NCI-H2107 (cell line): ENCODE results near the gene RNF144A.

Experiments used
- DNase-seq: peaks from one replicate; lab custom pipeline; 2025; lab: John Stamatoyannopoulos, UW

Gene RNF144A

DNA sequence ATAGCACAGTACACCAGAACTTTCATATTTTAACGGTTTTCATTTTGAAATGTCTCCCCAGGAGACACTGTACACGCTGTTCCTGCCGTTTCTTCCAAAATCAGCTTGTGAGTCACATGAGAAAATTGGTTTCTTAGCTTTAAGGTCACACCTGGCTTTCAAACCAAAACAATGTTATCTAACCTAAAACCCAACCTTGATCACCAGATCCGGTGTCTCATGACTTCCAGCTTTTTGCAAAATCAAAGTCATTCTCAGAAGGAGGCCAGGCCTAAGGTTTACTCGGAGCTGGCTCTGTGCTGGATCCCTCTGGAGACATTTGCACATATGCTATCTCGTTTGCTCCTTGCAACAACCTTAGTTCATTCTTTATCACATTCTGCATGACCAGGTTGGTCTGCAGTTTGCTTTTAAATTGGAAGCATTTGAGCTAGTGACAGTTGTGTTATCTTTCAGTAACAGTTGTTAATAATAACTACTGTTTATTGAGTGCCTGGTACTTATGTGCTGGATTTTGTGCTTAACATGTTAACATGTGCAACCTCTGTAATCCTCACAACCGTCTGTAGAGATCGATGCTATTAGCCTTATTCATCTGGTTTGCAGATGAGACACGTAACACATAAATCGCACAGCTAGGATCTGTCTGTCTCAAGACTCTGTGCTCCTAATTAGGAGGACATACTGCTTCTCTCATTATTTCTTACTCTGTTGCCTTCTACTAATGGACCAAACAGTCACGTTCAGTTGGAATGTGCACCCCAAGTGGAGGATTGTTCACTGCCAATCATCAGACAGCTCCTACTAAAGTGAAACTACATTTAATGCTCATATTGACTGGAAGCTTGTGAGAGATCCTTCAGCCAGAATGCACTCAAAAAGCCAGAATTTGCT lies 105.5 kb downstream of the RNF144A start:
- DNase-seq = no peak

DNA sequence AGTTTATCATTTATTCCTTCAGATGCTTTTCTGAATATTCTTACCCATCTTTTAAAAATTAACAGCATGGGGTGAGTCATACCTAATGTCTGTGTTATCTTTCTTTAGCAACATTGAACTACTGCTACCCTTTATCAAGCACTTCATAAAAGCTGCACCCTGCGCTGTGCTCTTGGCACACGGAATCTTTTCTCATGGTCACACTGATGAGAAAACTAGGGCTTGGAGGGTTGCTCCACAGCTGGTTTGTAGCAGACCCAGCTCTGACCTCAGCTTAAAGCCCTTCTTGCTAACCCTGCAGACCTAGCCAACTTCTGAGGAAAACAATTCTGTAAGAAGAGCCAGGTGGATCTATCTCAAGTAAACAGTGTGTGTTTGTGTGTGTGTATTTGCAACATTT lies 106.3 kb downstream of the RNF144A start:
- DNase-seq = no peak

DNA sequence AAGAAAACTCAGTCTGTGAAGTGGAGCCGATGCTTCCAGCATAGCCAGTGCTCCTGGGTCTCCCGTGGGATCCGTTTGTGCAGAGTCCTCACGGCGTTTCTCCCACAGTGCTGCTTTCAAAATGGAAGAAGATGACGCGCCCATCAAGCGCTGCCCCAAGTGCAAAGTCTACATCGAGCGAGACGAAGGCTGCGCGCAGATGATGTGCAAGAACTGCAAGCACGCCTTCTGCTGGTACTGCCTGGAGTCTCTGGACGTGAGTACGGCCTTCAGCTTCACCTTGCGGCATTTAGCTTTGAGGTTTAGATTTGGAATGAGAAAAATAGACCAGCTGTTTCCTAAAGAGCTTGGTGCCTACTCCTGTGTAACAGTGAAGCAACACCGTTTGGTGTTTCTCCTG lies 107.0 kb downstream of the RNF144A start:
- DNase-seq = no peak

DNA sequence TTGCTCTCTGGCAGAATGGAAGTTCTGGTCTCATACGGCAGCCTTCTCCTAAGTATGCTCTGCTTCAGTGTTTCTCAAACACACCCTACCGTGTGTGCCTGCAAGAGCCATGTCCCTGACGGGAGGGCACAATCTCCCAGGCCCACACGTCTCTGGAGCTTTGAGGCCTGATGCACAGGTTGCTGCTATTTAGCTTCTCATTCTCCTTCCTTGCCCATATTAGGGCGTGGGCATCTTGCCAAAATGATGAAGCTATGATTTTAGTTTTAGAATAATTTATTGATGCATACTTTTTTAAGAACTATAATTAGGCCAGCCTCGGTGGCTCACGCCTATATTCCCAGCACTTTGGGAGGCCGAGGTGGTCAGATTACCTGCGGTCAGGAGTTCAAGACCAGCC lies 107.9 kb downstream of the RNF144A start:
- DNase-seq = no peak

DNA sequence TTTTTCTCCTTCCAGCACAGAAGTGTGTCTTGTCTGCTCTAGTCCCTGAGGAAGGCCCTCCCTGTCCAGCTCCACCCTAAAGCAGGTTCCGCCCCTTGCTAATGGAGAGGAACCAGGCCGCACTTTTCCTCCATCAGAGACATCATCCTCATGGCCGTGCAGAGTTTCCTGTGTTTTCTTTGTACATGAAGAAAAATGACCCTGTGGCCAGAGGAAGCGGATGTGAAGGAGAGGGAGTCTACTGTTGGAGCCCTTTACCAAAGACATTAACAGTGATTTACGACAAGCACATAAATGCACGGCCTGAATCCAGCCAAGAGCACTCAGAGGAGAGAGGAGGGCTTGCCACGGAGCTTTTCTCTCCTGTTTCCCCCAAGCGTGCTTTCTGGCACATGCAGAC lies 109.5 kb downstream of the RNF144A start:
- DNase-seq = no peak

DNA sequence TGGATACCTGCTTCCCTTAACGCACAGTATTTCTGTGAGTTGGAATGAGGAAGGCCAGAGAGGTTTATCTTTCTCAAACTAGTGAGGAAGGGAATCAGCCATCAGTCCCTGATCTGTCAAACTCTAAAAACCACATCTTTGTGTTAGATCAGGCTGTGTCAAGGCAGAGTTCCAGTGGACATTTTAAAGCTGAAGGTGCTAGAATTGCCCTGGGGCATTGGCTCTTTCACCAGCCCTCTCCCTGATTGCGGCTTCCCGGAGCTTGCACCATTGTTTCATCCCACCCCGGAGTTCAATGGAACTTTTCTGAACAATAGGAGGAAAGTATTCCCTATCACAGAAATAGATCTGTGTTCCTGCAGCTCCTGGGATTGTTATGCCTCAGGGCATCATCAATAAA lies 110.2 kb downstream of the RNF144A start:
- no peak for DNase-seq

DNA sequence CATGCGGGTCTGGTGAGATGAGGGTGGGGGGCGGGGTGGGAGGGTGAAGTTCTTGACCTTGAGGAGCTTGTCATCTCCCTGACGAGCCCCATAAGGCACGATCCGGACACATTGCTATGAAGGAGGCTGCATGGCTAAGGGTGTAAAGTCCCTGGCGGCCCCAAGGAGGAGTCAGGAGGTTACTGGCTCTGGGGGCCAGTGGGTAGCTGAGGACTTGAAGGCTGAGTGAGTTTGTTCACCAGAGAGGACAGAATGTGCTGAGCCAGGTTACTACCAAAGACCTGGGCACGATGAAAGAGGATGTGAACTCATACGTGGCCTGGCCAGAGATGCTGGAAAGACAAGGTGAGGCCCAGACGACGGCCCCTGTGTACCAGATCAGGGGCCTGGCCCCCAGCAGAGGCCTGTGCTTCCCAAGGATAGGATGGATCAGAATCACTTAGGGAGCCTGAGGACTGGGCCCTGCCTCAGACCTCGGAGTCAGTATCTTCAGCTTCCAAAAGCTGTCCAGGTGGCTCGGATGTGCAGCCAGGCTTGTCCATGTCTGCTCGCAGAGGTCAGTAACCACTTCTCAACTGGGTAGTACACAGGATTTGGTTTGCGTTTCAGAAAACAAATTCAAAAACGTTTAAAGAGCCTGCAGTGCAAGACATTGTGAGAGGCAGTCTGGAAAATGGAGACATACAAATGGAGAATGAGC lies 110.9 kb downstream of the RNF144A start:
- DNase-seq = no peak

DNA sequence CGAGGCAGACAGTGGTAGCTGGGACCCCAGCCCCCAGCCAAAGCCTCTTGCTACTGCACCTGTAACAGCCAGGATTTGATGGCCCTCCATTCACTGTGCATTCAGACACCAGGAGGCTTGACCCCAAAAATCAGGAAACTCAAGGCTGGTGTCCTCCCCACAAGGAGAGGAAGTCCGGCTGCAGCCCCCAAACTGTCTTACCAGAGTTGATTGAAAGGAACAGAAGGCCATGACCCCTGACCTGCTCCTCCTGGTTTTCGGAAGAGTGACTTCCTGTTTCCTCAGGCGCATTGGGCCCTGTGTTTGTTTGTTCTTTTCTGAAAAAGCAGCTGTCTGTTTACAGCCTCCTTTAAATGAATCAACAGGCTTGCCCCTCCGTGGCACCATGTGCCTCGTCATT lies 111.6 kb downstream of the RNF144A start:
- no peak for DNase-seq

DNA sequence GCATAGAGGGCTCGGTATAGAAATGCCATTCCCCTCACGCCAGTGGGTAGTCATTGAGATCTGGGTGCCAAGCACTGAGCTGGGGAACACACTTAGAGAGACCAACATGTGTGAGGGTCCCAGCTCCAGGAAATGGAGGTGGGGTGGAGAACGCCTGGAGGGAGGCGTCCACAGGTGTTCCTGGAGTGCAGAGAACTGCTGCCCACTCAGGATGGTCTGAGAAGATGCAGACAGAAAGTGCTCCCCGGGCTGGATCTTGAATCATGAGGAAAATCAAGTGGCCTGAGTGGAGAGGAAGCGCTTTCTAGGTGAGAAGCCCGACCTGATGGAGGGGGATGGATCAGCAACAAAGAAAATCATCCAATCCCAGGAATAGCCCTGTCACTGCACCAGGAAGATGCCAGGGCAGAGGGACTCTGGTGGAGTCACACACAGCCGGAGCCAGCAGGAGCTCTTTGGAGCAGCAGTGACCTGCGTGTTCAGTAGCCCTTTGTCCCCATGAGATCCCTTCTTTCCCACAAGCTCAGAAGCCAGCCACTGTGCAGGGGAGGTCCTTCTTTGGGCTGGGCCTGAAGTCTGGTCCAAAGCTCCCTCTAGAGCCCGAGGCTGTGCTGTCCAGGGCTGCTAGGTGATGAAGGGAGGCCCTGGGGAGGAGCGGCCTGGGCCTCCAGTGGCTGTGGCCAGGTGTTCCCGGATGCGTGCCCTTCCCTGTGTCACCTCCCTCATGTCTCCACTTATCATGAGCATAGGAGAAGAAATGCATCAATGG lies 112.3 kb downstream of the RNF144A start:
- no peak for DNase-seq

DNA sequence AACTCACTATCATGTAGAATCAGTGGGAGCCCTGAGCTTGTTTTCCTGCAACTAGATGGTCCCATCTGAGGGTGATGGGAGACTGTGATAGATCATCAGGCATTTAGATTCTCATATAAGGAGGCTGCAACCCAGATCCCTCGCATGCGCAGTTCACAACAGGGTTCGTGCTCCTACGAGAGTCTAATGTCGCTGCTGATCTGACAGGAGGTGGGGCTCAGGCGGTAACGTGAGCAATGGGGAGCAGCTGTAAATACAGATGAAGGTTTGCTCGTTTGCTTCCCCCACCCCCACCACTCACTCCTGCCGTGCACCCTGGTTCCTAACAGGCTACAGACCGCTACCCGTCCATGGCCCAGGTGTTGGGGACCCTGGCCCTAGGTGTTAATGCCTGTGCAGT lies 113.6 kb downstream of the RNF144A start:
- no peak for DNase-seq

DNA sequence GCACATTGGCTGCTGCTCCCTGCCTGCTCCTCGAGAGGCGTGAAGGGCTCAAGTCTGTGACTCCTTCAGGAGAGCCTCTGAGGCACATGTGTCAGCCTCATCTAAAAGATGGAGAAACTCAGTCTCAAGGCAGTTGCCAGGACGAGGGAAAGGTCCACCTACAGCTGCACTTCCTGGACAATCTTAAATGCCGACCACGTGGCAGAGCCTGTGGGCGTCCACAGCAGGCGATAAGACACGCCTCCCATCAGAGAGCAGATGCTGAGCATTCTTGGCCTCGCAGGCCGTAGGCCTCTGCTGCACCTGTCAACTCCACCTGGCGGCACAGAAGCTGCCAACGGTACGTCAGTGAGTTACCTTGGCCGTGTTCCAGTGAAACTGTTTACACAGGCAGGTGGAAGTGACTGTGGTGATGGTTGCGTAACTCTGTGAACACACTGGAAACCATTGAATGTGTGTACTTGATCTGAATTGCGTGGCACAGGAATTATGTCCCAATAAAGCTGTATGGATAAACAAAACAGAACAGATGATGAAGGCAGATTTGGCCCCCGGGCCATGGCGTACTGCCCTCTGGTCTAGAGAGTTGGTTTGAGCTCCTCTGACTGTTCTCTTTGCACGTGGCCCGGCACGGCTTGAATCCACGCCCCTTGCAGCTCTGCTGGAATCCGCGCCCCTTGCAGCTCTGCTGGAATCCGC lies 114.5 kb downstream of the RNF144A start:
- DNase-seq = peak; percentile 98

DNA sequence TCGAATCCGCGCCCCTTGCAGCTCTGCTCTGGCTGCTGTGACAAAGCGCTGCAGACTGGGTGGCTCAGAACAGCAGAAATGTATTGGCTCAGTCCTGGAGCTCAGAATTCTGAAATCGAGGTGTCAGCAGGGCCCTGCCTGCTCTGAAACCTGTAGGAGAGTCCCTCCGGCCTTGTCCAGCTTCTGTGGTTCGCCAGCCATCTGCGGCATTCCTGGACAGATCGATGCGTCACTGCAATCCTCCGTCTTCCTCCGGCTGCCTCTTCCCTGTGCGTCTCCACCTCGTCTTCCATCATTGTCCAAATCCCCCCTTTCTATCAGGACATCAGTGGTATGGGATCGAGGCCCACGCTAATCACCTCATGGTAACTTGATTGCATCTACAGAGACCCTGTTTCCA lies 115.2 kb downstream of the RNF144A start:
- no peak for DNase-seq

DNA sequence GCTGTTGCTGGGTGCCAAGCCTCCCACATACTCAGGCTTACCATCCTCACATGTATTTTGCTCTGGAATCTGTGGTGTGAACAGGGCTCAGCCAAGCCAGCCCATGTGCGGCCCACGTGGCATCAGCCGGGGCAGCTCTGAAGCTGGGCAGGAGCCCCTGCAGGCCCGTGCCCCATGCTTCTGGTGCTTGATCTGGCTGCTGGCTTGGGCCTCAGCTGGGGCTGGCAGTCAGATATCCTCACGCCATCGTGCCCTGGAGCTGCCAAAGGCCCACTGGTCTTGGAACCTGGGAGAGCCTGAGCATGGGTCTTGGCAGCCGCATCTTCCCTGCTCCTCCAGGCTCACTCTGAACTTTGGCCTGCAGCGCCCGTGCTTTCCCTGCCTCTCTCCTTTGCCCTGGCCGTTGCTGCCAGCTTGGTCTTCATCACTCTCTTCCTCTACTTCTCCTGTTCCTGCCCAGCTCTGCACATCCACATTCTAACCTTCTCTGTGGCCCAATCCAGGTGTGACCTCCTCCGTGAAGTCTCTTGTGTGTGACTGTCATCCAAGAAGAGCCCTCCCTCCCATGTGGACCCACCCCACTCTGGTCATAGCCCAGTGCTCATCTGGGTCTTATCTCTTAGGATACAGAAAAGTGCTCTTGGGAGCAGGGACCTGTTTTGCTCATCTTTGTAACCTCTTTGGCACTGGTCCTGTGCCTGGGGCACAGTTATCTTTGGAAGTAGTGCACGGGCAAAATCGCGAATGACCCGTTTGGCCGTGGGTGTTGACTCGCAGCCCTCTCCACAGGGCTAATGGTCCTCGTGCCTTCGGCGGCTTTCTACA lies 116.1 kb downstream of the RNF144A start:
- no peak for DNase-seq

DNA sequence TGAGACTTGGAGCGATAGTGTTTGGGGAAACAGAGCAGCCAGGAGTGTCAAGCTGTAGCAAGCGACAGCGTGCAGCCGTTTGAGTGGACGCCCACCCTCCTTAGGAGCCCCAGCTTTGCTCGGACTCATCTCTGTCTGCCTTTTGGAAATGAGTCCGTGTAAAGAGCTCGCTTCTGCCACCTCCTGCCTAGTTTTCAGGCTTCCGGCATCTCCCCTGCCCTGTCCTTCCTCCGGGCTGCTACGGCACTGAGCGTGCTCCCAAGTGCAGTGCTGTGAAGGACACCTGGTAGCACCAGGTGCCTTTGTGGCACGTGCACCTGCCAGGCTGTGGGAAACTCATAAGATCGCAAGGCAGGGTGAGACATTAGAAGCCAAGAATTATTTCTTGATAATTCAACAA lies 117.1 kb downstream of the RNF144A start:
- peak; percentile 34 for DNase-seq

DNA sequence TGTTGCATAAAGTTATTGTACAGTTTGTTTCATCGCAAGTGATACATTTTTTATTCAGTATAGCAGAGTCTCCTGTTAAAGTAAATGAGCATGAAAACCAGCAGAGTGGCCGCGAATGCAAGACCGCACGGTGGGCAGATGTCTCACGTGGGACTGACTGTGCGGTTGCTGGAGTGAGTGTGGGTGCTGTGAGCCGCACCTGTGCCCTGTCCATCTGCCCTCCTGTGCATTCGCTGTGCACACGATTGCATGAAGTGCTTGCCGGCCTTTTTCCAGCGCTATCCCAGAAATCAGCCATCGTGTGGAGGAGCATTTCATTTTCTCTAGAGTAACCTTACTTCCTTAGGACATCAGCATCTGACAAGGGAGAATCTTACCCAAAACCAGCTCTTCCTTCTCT lies 118.7 kb downstream of the RNF144A start:
- DNase-seq = no peak

DNA sequence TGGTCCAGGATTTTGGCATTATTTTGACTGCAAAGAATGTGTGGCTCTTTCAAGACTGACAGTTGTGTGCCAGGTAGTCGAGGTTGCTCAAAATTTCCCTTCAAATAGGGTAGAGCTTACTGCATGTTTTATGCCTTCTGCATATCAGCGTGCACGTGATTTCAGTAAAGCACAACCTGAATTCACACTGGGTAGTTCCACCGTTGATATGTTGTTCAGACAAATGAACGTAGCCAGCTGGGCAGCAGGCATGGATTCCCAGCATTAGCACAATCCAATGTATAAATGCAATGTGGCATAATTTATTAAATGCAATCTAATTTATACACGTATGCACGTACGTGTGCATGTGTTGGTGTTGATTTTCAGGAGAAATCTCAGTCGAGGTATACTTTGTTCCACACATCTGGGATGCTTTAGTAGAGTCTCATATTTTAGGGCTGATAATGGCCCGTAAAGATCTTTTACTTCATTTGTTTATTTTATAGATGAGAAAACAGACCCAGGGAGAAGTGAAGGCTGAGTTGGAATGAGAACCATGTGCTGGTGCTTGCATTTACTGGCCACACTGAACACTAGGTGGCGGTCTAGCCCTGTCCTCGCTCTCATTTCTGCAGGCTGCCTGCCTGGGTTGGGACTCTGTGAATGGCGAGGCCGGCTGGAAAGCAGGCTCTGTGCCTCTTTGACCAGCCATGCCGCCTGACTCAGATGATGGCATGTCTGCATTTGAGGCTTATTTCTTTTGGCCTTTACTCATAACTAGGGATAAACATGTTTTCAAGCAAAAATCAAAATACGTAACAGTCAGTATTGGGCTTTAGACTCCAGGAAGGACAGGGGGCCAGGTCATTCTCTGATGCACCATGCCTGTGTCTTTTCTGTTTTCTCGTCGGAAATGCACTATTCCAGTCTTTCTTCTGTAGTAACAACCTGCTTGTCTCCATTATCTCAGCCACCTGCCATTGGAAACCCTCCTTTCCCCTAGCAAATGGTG lies 120.4 kb downstream of the RNF144A start:
- DNase-seq = peak; percentile 23

DNA sequence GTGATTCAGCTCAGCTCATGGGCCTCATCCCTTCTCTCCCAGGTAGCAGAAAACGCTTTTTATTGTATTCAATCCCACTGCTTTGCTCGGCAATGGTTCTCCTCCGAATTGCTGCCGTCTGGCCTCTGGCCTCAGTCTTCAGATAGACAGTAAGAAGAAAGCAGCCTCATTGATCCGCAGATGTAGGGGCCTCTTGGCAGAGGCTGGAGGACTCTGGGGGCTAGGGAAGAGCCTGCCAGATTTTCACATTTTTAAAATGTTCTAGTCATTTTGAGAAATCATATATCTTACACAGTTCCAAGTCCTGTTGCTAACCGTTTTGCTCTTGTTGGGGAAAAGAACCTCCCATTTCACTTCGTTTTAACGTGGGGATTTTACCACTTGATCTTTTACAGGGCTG lies 123.3 kb downstream of the RNF144A start:
- no peak for DNase-seq

DNA sequence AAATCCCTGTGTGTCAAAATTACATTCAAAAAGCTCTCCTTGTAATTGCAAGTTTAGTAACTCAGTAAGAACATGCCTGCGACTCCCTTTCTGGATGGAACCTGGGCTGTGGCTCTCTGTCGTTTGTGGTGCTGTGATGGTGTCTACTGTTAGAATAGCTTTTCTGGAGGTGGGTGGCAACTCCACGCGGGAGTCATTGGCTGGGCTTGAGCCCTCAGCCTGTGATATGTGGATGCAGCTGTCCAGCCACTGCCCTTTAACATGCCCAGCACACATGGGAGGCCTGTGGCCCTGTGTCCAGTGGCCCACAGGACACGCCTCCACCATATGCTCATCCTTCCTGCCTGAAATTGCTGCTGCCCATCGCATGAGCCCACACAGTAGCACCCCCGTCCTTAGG lies 124.2 kb downstream of the RNF144A start:
- no peak for DNase-seq

DNA sequence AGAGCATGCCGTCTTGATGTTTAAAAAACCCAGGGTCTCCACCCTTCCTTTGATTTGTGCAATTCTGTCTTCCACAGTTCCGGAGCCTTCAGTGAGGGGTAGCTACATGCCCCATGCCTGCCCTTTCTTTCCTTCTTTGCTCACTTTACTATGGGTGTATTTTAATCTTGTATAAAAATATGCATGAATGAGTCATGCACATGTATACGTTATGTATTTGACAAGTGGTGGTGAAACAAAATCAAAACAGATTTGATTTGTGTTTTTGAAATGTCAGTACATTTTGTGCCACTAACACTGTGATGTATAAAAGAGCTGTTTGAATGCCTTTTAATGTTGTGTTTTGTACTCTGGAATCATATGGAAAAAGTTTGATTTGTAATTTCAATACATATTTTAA lies 126.5 kb downstream of the RNF144A start:
- DNase-seq = no peak
